GM19328 (cell line): ENCODE results near the gene ARID4A.
"Not testable (repeated sequence)": the region's sequence is repeated elsewhere in the genome, so short reads cannot be mapped to it uniquely, and the experiment has no call there.

ENCODE experiments used
- ATAC-seq: cut with Tn5 transposase; IDR thresholded peaks from one replicate; pipeline ENCODE4 v1.9.1; 2021; ENCODE audit warnings: mild to moderate bottlenecking, moderate library complexity; ENCODE audit not compliant: unreplicated experiment

The ARID4A gene

DNA sequence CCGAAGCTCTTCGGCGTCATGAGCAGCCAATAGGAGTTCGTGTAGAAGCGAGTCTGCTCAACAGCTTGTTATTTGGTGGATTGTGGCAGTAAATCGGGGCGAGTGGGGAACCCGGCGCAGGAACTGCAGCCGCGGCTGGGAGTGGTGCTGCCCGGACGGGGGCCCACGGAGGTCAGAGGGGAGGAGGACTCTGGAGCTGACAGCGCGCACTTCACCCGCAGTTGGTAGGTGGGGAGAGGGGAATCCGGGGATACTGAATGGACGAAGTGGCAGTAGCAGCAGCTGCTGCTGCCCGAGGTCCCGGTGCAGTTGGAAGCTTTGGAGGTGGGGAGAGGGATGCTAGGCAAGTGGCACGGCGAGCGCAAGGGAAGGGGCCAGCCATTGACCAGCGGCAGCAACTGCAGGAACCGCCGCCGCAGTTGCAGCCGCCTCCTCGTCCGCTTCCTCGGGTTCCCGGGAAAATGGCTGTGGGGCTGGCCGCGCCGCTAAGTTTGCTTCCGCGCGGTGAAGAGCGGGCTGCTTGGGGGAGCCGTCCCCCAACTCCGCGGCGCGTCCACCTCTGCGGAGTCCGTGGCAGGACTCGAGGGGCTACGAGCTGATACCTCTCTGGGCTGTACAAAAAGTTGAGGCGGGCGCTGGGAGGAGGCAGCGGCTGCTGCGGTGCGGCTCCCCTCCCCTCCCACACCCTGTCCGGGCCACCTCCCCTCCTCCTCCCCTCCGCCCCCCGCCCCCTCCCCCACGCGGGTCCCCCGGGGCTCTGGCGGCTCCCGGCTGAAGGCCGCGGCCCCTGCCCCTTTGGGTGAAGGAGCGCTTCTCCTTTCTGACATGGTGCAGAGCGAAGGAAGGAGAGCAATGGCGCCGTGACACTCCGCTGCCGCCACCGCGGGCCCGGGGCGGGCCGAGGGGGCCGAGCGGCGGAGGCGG, at the start of gene ARID4A:
TSS of gene ARID4A (plus strand) at position 79 of the 924 bp plus-strand sequence. CDS start 1,300 bp downstream, outside the sequence.
- no peak for ATAC-seq

DNA sequence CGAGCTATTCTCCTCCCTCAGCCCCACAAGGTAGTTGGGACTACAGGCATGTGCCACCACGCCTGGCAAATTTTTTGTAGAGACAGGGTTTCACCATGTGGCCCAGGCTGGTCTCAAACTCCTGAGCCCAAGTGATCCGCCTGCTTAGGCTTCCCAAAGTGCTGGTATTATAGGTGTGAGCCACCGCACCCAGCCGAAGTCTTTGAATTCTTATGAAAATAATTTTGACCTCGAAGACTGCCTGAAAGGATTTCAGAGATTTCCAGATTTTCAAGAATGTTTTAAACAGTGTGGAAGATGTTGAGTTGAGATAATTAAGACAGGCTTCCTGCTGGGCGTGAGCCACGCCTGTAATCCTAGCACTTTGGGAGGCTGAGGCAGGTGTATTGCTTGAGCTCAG, 48.7 kb upstream of the ARID4A start:
- no peak for ATAC-seq

DNA sequence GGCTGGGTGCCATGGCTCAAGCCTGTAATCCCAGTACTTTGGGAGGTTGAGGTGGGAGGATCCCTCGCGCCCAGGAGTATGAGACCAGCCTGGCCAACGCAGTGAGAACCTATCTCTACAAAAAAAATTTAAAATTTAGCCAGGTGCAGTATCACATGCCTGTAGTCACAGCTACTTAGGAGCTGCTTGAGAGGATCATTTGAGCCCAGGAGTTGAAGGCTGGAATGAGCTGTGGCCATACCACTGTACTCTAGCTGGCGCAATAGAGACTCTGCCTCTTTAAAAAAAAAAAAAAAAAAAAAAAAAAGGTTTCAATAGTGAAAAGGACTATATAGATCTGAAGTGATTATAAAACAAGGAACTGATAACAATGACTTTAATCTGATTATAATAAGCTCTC, 40.2 kb upstream of the ARID4A start:
- ATAC-seq: no peak

DNA sequence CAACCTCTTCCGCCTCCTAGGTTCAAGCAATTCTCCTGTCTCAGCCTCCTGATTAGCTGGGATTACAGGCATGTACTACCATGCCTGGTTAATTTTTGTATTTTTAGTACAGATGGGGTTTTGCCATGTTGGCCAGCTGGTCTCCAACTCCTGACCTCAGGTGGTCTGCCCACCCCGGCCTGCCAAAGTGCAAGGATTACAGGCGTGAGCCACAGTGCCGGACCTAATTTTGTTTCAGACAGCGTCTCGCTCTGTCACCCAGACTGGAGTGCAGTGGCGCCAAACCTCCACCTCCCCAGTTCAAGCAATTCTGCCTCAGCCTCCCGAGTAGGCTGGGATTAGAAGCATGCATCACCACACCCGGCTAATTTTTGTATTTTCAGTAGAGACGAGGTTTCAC, 36.4 kb upstream of the ARID4A start:
- ATAC-seq: not testable (repeated sequence)

DNA sequence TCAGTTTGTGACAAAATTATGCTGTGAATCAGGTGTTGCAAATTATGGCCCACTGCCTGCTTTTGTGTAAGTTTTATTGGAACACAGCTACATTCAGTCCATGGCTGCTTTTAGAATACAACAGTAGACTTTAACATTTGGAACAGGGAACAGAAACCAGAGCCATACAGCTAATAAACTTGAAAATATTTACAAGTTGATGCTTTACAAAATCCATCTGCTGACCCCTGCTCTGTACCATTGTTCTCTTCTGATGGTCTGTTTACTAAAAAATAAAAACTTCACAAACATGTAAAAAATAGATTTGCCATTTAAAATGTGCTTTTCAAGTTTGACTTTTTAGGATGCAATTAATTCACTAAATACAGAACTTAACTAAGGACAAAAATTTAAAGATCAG, 33.0 kb upstream of the ARID4A start:
- no peak for ATAC-seq

- ATAC-seq: no peak
Observed at GRCh38 chr14:58270628-58271027, 27.7 kb upstream of the ARID4A start.

DNA sequence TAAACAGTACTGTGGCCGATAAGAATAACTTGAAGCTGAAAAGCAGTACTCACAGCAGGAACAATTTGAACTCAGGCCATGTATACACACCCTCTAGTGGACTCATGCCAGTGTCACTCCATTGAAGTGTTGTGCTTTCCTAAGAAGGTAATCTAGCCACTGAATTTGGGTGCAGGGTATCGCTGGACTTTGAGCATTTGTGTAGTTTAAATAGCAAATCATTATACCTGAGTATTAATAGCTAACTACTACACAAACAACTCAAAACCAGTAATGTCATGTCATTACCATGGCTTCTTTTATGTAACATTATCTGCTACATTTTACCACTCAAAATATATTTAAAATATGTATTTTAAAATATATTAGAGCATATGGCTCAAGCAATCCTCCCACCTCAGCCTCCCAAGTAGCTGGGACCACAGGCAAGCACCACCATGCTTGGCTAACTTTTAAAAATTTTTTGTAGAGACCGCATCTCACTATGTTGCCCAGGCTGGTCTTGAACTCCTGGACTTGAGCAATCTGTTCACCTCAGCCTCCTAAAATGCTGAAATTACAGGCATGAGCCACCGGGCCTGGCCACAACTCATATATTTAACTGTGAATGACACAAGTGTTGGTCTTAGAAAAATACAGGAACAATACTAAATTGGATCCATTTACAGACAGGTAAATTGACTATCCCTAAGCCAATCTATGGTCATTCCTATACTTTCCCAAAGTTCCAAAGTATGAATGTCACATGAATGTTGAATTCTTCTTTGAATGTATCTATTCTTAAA, 25.6 kb upstream of the ARID4A start:
- ATAC-seq: no peak

DNA sequence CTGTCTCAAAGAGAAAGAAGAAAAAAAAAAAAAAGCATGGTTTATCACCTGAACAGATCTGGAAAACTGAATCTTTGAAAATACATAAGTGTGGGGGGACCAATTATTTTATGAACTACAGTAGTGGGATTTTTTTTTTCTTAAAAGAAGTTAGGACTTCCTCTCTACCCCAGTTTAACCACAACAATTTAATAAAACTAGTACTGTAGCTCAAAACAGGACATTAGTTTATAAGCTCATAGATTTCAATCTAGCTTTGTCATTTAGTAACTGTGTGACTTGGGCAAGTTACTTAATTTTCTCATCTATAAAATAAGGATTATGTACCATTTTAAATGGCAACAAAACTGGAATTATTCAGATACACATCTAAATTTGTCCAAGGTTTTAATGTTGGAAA, 23.5 kb upstream of the ARID4A start:
- no peak for ATAC-seq

DNA sequence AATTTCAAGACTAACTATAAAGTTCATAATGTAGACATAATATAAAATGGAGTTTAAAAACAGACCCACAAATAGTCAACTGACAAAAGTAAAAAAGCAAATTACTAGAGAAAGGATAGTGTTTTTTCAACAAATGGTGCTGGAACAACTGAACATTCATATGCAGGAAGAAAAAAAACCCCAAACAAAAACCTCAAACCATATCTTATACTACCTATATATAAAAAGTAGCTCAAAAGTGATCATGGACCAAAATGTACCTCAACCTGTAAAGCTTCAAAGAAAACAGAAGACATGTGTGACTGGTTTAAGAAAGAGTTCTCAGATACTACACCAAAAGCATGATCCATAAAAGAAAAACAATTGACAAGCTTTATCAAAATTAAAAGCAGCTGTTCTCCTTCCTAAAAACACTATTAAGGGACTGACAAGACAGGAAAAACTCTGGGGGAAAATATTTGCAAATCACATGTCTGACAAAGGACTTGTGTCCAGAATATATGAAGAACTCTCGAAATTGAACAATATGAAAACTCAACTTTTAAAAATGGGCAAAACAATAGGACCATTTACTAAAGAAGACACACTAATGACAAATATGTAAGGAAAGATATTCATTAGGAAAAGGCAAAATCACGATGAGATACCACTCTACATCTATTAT, 22.7 kb upstream of the ARID4A start:
- ATAC-seq: no peak

- ATAC-seq: no peak
Observed at GRCh38 chr14:58276208-58276607, 22.1 kb upstream of the ARID4A start.

GRCh38 chr14:58278177-58278576, 20.2 kb upstream of the ARID4A start:
- no peak for ATAC-seq

GRCh38 chr14:58280954-58281787, 17.2 kb upstream of the ARID4A start:
- ATAC-seq: peak; percentile 55

- ATAC-seq: no peak
Observed at GRCh38 chr14:58281969-58282368, 16.4 kb upstream of the ARID4A start.

DNA sequence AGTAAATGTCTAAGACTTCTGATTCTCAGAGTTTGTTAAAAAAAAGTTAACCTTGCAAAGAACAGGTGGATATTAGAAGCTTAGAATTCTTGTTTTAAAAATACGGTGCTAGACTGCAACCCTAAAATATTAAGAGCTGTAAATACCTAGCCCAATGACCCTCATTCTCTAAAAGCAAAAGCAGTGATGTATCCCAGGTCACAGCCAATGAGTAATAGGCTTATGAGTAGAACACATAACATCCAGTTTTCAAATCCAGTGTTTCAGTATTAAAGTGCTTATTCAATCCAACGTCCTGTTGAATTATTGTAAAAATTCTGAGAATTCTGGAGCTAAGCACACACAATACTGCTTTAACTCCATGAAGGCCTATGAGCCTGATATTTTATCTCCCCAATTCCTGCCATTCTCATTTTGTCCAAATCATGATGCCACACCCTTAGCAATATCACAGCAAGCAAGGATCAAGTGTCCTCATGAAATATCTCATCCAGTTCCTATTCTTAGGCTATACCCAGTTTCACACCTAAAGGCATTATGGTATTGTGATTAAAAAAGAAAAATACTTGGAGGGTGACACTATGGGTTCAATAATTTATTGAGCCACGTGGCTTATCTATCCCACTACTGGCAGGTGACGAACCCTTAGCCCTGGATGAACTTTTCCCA, 15.3 kb upstream of the ARID4A start:
- no peak for ATAC-seq

- no peak for ATAC-seq
Observed at GRCh38 chr14:58283730-58284129, 14.6 kb upstream of the ARID4A start.

GRCh38 chr14:58285132-58285531, 13.2 kb upstream of the ARID4A start:
- no peak for ATAC-seq

- ATAC-seq: no peak
Observed at GRCh38 chr14:58287607-58288042, 10.7 kb upstream of the ARID4A start.

DNA sequence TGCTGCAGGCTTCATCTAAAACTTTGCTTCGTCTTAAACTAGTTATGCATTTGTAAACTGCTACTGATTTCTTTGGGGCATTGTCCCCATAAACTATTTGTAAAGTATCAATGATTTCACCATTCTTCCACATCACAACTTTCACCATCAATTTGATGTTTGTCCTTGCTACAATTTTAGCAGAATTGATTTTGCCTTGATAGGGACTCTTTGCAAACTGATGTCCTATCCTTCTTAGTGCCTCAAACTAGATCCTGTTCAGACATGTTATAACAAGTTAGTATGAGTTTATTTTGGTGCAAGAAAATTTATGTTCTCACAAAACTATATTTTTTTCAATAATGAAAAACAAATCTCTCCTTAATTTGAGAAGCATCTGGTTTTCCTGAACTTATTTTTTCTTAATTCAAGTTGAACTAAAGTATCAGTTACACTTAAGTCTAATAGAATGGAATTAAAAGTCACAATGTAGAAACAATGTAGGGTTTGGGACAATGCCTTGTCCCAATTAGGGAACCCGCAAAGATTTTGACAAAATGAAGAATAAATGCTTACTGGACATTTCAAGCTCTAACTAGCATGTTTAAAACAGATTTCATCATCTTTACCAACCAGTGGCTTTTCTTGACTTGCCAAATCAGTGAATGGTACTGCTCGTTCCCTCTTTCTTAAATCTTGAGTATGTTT, 10.1 kb upstream of the ARID4A start:
- ATAC-seq: no peak

DNA sequence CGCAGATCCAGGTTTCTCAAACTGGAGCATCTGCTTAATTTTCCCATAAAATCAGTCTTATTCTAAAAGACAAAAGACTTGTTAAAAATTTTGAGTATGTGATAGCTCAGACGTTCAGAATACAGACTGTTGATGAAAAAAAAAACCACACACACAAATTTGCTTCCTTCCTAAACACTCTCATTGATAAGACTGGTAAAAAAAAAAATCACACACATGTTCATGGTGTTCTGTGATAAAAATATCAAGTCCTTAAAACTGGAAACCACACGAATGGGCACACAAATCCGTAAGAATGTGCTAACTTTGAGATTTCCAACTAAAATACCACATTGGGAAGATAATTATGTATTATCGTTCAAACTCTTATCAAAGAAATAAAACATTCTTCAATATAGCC, 6.7 kb upstream of the ARID4A start:
- ATAC-seq: no peak
